ENCODE results near the gene HSP90AB1. TPM values are rescaled to one million over a fixed set of nuclear protein-coding genes. Genes with fewer than 3 reads are reported as not detected.

The HSP90AB1 gene
- total RNA-seq, 1 donor from 2014 or later, result 1,541 TPM

- no peak for DNase-seq (ENCODE audit: low read depth)
- no peak within 1 kb of the TSS for H3K4me3 ChIP-seq (ENCODE audit: low read depth, low read length)
- no peak for TF ChIP-seq CTCF (conservative IDR thresholded peaks at IDR 0.05; ENCODE audit: low read depth, low read length)
These were observed 23.1 kb downstream of the HSP90AB1 start, which contains the start of gene TMEM151B for GRCh38 chr6:44269921-44270525. Gene TMEM151B (plus strand): TSS chr6:44270450. CDS start chr6:44270743, 293 bp downstream.

GRCh38 chr6:44270526-44271405 lies 23.9 kb downstream of the HSP90AB1 start:
- TF ChIP-seq CTCF (conservative IDR thresholded peaks at IDR 0.05; ENCODE audit: low read depth, low read length), result no peak
- no peak overlapping the region for H3K4me3 ChIP-seq (ENCODE audit: low read depth, low read length)
- no peak for DNase-seq (ENCODE audit: low read depth)

GRCh38 chr6:44271406-44271723 lies 24.5 kb downstream of the HSP90AB1 start:
- TF ChIP-seq CTCF (conservative IDR thresholded peaks at IDR 0.05; ENCODE audit: low read depth, low read length), result no peak
- no peak for DNase-seq (ENCODE audit: low read depth)
- no peak overlapping the region for H3K4me3 ChIP-seq (ENCODE audit: low read depth, low read length)

GRCh38 chr6:44271914-44272313 lies 25.0 kb downstream of the HSP90AB1 start:
- DNase-seq (ENCODE audit: low read depth), result no peak
- H3K4me3 ChIP-seq (ENCODE audit: low read depth, low read length), result no peak overlapping the region
- TF ChIP-seq CTCF (conservative IDR thresholded peaks at IDR 0.05; ENCODE audit: low read depth, low read length), result no peak

GRCh38 chr6:44272529-44272928 lies 25.6 kb downstream of the HSP90AB1 start:
- DNase-seq (ENCODE audit: low read depth), result no peak
- TF ChIP-seq CTCF (conservative IDR thresholded peaks at IDR 0.05; ENCODE audit: low read depth, low read length), result no peak
- H3K4me3 ChIP-seq (ENCODE audit: low read depth, low read length), result no peak overlapping the region

- TF ChIP-seq CTCF (conservative IDR thresholded peaks at IDR 0.05; ENCODE audit: low read depth, low read length), result no peak
- H3K4me3 ChIP-seq (ENCODE audit: low read depth, low read length), result no peak overlapping the region
- DNase-seq (ENCODE audit: low read depth), result no peak
These were observed 26.2 kb downstream of the HSP90AB1 start for GRCh38 chr6:44272999-44273566.

Measured in epithelial cell of proximal tubule (primary cell).